HepG2 (cell line): ENCODE results near the gene ATAD3C. TPM values are rescaled to one million over a fixed set of nuclear protein-coding genes. Genes with fewer than 3 reads are reported as not detected.

Experiments used
- CBX1 ChIP-seq: IDR thresholded peaks from one replicate; pipeline ENCODE4 v1.6.1; 2016; ENCODE audit warnings: antibody characterized with exemption, low read depth
- FOXK1 ChIP-seq: sonication (generic); formaldehyde crosslinking; IDR thresholded peaks from 2 replicates; pipeline ENCODE4 v1.4.0; 2020; ENCODE audit warnings: low read depth, missing genetic modification reagents, borderline replicate concordance
- GFI1 ChIP-seq: sonication (generic); formaldehyde crosslinking; IDR thresholded peaks from 2 replicates; pipeline ENCODE4 v1.5.0; 2020; ENCODE audit warnings: missing genetic modification reagents, mild to moderate bottlenecking, borderline replicate concordance
- NCOA5 ChIP-seq: sonication (generic); formaldehyde crosslinking; IDR thresholded peaks from 2 replicates; pipeline ENCODE4 v1.4.0; 2020; ENCODE audit warnings: missing genetic modification reagents
- POLR2AphosphoS2 ChIP-seq: IDR thresholded peaks from 2 replicates; pipeline ENCODE4 v1.6.1; 2011; ENCODE audit warnings: low read depth, low read length, improper control_type of control experiment
- SIX4 ChIP-seq: sonication (generic); formaldehyde crosslinking; IDR thresholded peaks from 2 replicates; pipeline ENCODE4 v1.4.0; 2020; ENCODE audit warnings: missing genetic modification reagents
- ZFP62 ChIP-seq: sonication (generic); formaldehyde crosslinking; IDR thresholded peaks from 2 replicates; pipeline ENCODE4 v1.4.0; 2020; ENCODE audit warnings: missing genetic modification reagents
- ZNF160 ChIP-seq: sonication (generic); formaldehyde crosslinking; IDR thresholded peaks from 2 replicates; pipeline ENCODE4 v1.8.0; 2022; ENCODE audit warnings: mild to moderate bottlenecking, inconsistent platforms, missing genetic modification reagents
- ZNF230 ChIP-seq: sonication (generic); formaldehyde crosslinking; IDR thresholded peaks from 2 replicates; pipeline ENCODE4 v1.4.0; 2020; ENCODE audit warnings: mild to moderate bottlenecking, missing genetic modification reagents
- ZNF329 ChIP-seq: sonication (generic); formaldehyde crosslinking; IDR thresholded peaks from 2 replicates; pipeline ENCODE4 v1.9.0; 2021; ENCODE audit warnings: low read depth, mild to moderate bottlenecking, missing genetic modification reagents
- ZNF337 ChIP-seq: sonication (generic); formaldehyde crosslinking; IDR thresholded peaks from 2 replicates; pipeline ENCODE4 v1.5.1; 2020; ENCODE audit warnings: missing genetic modification reagents, low read depth, mild to moderate bottlenecking, borderline replicate concordance
- ZNF766 ChIP-seq: sonication (generic); formaldehyde crosslinking; IDR thresholded peaks from 2 replicates; pipeline ENCODE4 v1.5.0; 2020; ENCODE audit warnings: missing genetic modification reagents, borderline replicate concordance
- polyA plus RNA-seq, 8 experiments: library from polyadenylated mRNA; depleted of rRNA in 3 of 8; stranded (reverse) in 7 of 8; unstranded in 1 of 8; fragments of >200 nt; fragmentation: Illumina TruSeq in 4 of 8; extraction: Trizol in 4 of 8; gene quantifications; 2 replicates each; pipeline versions ENCODE4 v1.2.1 to v1.2.3, GENCODE V29; 2011 to 2016; ENCODE audit warnings: low read depth in 4 of 8, missing spikeins in 1 of 8, mixed read lengths in 1 of 8; ENCODE audit not compliant: insufficient read depth in 1 of 8
- total RNA-seq, 5 experiments: library from RNA; depleted of rRNA; stranded (reverse); fragments of >200 nt; fragmentation: Illumina TruSeq; extraction: Trizol; gene quantifications; 2 replicates each; pipeline ENCODE4 v1.2.3, GENCODE V29; 2016; ENCODE audit warnings: low read depth in 1 of 5
- TF ChIP-seq, protein P1 (sequence below): IDR thresholded peaks from 2 replicates; pipeline ENCODE4 v1.6.1; 2016; ENCODE audit warnings: control low read depth
- TF ChIP-seq, protein P2 (sequence below): sonication (generic); formaldehyde crosslinking; IDR thresholded peaks from 2 replicates; pipeline ENCODE4 v1.8.1; 2023; ENCODE audit warnings: mild to moderate bottlenecking, missing genetic modification reagents, borderline replicate concordance
- TF ChIP-seq, protein P3 (sequence below), 2 experiments: sonication (generic) in 1 of 2; formaldehyde crosslinking in 1 of 2; IDR thresholded peaks; 2 replicates each; pipeline versions ENCODE4 v1.4.0 to v1.6.1; 2018 to 2020; ENCODE audit warnings: missing genetic modification reagents in 2 of 2, borderline replicate concordance in 1 of 2, low read depth in 1 of 2, mild to moderate bottlenecking in 1 of 2, missing biosample characterization in 1 of 2
- TF ChIP-seq, protein P4 (sequence below): sonication (generic); formaldehyde crosslinking; IDR thresholded peaks from 2 replicates; pipeline ENCODE4 v1.4.0; 2020; ENCODE audit warnings: mild to moderate bottlenecking, low read depth, missing genetic modification reagents

Gene ATAD3C
- total and polyA plus RNA-seq, 2 of the 13 experiments (the other 11 are each of a cell fraction or from before 2014, with no cell fraction given), result 2.4 to 3.2 TPM

DNA sequence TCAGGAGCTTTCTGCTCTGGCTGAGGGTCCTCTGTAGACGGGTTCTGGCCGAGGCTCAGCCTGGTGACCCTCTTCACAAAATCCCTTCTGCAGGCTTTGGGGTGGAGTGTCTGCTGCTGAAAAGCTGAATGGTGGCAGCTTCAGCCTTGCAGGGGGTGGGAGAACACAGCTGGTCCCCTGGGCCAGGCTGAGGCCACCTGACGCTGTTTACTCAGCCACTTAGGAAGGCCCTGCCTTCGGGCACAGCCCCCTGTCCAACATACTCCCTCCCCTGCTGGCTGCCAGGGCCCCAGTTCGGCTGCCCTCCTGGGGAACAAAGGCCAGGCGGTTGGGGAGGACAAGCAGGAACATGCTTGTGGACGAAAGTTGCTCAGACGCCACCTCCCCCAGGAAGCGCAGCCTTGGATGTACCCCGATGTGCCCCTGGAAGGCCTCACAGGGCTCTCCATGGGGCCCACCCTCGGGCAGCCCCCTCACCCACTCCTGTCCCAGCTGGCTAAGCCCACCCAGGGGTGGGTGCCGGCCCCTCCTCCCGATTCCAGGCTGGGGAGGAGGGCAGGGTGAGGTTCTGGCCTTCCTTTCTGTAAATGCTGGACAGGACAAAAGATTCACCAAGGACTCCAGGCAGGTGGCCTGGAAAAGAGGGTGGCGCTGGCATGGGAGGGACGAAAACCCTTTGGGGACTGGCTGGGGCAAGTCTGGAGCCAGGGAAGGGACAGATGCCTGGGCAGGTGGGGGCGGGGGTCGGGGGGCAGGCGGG, 28.2 kb upstream of the ATAD3C start, which contains the start of gene ANKRD65 (continued):
- TF ChIP-seq, protein P1, sequence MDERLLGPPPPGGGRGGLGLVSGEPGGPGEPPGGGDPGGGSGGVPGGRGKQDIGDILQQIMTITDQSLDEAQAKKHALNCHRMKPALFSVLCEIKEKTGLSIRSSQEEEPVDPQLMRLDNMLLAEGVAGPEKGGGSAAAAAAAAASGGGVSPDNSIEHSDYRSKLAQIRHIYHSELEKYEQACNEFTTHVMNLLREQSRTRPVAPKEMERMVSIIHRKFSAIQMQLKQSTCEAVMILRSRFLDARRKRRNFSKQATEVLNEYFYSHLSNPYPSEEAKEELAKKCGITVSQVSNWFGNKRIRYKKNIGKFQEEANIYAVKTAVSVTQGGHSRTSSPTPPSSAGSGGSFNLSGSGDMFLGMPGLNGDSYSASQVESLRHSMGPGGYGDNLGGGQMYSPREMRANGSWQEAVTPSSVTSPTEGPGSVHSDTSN (CRISPR knock-in tag), result no peak
- TF ChIP-seq NCOA5 (CRISPR knock-in tag) (no peak), ZNF766 (CRISPR knock-in tag) (no peak), ZNF337 (no peak), ZNF230 (CRISPR knock-in tag) (0 out of 2 replicates have a peak, but pooled peaks have one; percentile 40), ZNF160 (no peak), GFI1 (CRISPR knock-in tag) (peak; percentile 54; the same call in 1 of the 2 replicates), CBX1 (no peak), POLR2AphosphoS2 (no peak), ZFP62 (CRISPR knock-in tag) (no peak), ZNF329 (CRISPR knock-in tag) (no peak), SIX4 (CRISPR knock-in tag) (0 out of 2 replicates have a peak, but pooled peaks have one; percentile 41), FOXK1 (CRISPR knock-in tag) (peak; percentile 27; the same call in 1 of the 2 replicates)
- TF ChIP-seq, protein P2, sequence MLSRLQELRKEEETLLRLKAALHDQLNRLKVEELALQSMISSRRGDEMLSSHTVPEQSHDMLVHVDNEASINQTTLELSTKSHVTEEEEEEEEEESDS (CRISPR knock-in tag), result no peak
- TF ChIP-seq, protein P3, sequence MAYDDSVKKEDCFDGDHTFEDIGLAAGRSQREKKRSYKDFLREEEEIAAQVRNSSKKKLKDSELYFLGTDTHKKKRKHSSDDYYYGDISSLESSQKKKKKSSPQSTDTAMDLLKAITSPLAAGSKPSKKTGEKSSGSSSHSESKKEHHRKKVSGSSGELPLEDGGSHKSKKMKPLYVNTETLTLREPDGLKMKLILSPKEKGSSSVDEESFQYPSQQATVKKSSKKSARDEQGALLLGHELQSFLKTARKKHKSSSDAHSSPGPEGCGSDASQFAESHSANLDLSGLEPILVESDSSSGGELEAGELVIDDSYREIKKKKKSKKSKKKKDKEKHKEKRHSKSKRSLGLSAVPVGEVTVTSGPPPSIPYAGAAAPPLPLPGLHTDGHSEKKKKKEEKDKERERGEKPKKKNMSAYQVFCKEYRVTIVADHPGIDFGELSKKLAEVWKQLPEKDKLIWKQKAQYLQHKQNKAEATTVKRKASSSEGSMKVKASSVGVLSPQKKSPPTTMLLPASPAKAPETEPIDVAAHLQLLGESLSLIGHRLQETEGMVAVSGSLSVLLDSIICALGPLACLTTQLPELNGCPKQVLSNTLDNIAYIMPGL (CRISPR knock-in tag; IDR thresholded peaks at IDR 0.05; ENCODE audit: borderline replicate concordance in 1 of 2, low read depth in 1 of 2), result peak in 1 of 2 experiments; percentile 84; a peak in 2 of 4 replicates
- TF ChIP-seq, protein P4, sequence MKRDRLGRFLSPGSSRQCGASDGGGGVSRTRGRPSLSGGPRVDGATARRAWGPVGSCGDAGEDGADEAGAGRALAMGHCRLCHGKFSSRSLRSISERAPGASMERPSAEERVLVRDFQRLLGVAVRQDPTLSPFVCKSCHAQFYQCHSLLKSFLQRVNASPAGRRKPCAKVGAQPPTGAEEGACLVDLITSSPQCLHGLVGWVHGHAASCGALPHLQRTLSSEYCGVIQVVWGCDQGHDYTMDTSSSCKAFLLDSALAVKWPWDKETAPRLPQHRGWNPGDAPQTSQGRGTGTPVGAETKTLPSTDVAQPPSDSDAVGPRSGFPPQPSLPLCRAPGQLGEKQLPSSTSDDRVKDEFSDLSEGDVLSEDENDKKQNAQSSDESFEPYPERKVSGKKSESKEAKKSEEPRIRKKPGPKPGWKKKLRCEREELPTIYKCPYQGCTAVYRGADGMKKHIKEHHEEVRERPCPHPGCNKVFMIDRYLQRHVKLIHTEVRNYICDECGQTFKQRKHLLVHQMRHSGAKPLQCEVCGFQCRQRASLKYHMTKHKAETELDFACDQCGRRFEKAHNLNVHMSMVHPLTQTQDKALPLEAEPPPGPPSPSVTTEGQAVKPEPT (CRISPR knock-in tag), result no peak
